ENCODE results near the gene TMPRSS6. TPM values are rescaled to one million over a fixed set of nuclear protein-coding genes. Genes with fewer than 3 reads are reported as not detected.

The TMPRSS6 gene
- total and polyA plus RNA-seq, 2 of the 13 experiments (the other 11 are each of a cell fraction or from before 2014, with no cell fraction given), result 4.2 to 4.8 TPM

GRCh38 chr22:37043828-37044538 lies 65.5 kb downstream of the TMPRSS6 start (continued):
- TF ChIP-seq, protein P1, sequence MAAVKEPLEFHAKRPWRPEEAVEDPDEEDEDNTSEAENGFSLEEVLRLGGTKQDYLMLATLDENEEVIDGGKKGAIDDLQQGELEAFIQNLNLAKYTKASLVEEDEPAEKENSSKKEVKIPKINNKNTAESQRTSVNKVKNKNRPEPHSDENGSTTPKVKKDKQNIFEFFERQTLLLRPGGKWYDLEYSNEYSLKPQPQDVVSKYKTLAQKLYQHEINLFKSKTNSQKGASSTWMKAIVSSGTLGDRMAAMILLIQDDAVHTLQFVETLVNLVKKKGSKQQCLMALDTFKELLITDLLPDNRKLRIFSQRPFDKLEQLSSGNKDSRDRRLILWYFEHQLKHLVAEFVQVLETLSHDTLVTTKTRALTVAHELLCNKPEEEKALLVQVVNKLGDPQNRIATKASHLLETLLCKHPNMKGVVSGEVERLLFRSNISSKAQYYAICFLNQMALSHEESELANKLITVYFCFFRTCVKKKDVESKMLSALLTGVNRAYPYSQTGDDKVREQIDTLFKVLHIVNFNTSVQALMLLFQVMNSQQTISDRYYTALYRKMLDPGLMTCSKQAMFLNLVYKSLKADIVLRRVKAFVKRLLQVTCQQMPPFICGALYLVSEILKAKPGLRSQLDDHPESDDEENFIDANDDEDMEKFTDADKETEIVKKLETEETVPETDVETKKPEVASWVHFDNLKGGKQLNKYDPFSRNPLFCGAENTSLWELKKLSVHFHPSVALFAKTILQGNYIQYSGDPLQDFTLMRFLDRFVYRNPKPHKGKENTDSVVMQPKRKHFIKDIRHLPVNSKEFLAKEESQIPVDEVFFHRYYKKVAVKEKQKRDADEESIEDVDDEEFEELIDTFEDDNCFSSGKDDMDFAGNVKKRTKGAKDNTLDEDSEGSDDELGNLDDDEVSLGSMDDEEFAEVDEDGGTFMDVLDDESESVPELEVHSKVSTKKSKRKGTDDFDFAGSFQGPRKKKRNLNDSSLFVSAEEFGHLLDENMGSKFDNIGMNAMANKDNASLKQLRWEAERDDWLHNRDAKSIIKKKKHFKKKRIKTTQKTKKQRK (IDR thresholded peaks at IDR 0.05; ENCODE audit: low read length), result no peak
- TF ChIP-seq ZNF414 (CRISPR knock-in tag; IDR thresholded peaks at IDR 0.05), result no peak
- TF ChIP-seq NCOA1 (CRISPR knock-in tag; IDR thresholded peaks at IDR 0.05), result no peak
- 0 out of 2 replicates have a peak, but pooled peaks have one; percentile 63 for TF ChIP-seq ARNT2 (CRISPR knock-in tag; IDR thresholded peaks at IDR 0.05; ENCODE audit: low read depth)
- no peak for TF ChIP-seq NFRKB (IDR thresholded peaks at IDR 0.05)
- no peak for TF ChIP-seq ZNF205 (CRISPR knock-in tag; IDR thresholded peaks at IDR 0.05)
- TF ChIP-seq RELA (CRISPR knock-in tag; IDR thresholded peaks at IDR 0.05), result no peak
- TF ChIP-seq ADNP (CRISPR knock-in tag; IDR thresholded peaks at IDR 0.05), result no peak
- peak; percentile 84 to 87 for TF ChIP-seq HMGXB4 (CRISPR knock-in tag; IDR thresholded peaks at IDR 0.05; ENCODE audit: borderline replicate concordance in 1 of 2, low read depth in 1 of 2)
- TF ChIP-seq, protein P2, sequence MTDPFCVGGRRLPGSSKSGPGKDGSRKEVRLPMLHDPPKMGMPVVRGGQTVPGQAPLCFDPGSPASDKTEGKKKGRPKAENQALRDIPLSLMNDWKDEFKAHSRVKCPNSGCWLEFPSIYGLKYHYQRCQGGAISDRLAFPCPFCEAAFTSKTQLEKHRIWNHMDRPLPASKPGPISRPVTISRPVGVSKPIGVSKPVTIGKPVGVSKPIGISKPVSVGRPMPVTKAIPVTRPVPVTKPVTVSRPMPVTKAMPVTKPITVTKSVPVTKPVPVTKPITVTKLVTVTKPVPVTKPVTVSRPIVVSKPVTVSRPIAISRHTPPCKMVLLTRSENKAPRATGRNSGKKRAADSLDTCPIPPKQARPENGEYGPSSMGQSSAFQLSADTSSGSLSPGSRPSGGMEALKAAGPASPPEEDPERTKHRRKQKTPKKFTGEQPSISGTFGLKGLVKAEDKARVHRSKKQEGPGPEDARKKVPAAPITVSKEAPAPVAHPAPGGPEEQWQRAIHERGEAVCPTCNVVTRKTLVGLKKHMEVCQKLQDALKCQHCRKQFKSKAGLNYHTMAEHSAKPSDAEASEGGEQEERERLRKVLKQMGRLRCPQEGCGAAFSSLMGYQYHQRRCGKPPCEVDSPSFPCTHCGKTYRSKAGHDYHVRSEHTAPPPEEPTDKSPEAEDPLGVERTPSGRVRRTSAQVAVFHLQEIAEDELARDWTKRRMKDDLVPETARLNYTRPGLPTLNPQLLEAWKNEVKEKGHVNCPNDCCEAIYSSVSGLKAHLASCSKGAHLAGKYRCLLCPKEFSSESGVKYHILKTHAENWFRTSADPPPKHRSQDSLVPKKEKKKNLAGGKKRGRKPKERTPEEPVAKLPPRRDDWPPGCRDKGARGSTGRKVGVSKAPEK (CRISPR knock-in tag; IDR thresholded peaks at IDR 0.05; ENCODE audit: borderline replicate concordance), result no peak
- no peak for TF ChIP-seq CREB1 (IDR thresholded peaks at IDR 0.05)
- TF ChIP-seq CREB1 (CRISPR knock-in tag; IDR thresholded peaks at IDR 0.05), result no peak
- TF ChIP-seq YY1 (IDR thresholded peaks at IDR 0.05; ENCODE audit: insufficient read depth, insufficient replicate concordance, low read depth, low read length), result no peak
- 0 out of 2 replicates have a peak, but pooled peaks have one; percentile 49 for TF ChIP-seq ZNF776 (CRISPR knock-in tag; IDR thresholded peaks at IDR 0.05)
- peak; percentile 71; the same call in 1 of the 2 replicates for TF ChIP-seq NR0B2 (CRISPR knock-in tag; IDR thresholded peaks at IDR 0.05)
- TF ChIP-seq ZSCAN22 (CRISPR knock-in tag; IDR thresholded peaks at IDR 0.05), result 0 out of 2 replicates have a peak, but pooled peaks have one; percentile 21
- no peak for TF ChIP-seq AGO2 (optimal IDR thresholded peaks at IDR 0.05; ENCODE audit: low read depth, low read length)
- peak; percentile 59; the same call in 1 of the 2 replicates for TF ChIP-seq SP4 (CRISPR knock-in tag; IDR thresholded peaks at IDR 0.05)
- TF ChIP-seq KLF12 (CRISPR knock-in tag; IDR thresholded peaks at IDR 0.05; ENCODE audit: borderline replicate concordance), result peak; percentile 86
